COLO829 (cell line): ENCODE data around the gene NUDT11.
A peak's percentile ranks its signal among the peaks of the same experiment; 100 is the strongest.
"Not testable (repeated sequence)": the region's sequence is repeated elsewhere in the genome, so short reads cannot be mapped to it uniquely, and the experiment has no call there.

ENCODE experiments used
- DNase-seq: peaks from one replicate; pipeline ENCODE4 v3.0.0; 2012; ENCODE audit warnings: low spot score

The NUDT11 gene

DNA sequence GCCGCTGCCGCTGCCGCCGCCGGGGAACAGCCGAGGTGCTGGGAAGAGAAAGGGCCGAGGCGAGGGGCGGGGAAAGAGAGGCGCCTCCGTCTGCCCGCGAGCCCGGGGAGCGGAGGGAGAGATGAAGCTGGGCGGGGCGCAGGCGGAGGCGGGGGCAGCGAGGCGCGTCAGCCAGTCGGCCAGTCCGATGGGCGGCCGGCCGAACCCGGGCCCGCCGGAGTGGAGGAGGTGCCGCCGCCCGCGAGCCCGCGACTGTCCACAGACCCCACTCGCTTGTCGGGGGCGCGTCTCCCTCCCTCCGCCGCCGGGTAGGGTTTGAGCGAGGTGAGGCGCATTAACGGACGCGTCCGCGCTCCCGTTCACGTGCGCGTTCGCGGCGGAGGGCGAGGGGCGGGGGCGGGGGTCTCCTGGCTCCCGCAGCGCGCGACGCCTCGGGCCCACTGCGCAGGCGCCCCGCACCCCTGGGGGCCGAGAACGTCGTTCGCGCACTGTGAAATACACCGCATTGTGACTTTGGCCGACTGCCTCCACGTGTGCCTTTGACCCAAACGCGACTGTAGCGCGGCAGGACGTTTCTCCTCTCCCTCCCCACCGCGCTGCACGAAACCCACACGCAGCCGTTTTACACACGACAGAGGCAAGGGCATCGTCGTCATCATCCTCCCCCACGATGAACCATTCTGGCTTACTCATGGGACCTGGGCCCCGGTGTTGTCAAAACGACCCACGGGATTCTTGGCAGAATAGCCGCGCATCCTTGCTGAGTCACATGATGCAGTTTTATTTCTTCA is at the start of gene NUDT11:
NUDT11 (minus strand) TSS at position 92 of the 791 bp plus-strand sequence. CDS start 148 bp downstream, outside the sequence.
- peak; percentile 2 for DNase-seq

GRCh38 chrX:51520393-51520792 is 24.0 kb upstream of the NUDT11 start:
- no peak for DNase-seq

GRCh38 chrX:51519131-51519530 is 22.7 kb upstream of the NUDT11 start:
- not testable (repeated sequence) for DNase-seq

DNA sequence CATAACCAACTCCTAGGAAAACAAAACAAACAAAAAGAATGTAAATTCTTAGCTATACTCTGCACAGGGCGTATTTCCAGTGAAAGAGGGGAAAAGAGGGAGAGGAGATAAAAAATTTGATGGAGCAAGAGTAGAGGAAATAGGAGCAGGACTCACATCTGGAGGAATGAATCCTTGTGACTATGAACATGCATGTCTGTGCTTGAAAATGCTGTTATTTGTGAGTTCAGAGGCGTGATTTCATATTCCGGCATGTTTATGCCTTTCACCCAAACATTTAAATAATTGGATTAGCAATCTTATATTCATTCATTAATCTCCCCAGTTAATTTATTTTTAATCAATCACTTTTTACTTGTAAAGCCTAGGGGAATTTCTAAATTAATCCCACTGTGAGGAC is 11.2 kb upstream of the NUDT11 start:
- no peak for DNase-seq

GRCh38 chrX:51495701-51496488 is 497 bp downstream of the NUDT11 start:
- DNase-seq = not testable (repeated sequence)

DNA sequence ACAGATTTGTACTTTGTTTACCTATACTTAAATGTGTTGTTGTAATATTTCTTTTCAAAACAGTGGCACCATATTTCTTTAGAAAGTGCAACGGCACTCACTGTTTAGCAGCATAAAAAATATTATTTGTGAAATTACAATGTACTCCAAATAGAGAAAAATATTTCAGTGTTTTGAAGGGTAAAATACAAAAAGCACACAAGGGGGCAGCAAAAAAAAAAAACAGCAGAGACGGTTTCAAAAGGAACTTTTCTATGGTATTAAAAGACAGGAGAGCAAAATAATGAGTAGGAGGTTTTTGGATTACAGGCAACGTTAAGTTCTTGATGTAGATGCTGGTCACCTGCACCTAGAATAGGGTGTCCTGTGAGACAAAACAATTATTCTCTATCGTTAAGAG is 2.0 kb downstream of the NUDT11 start:
- no peak for DNase-seq

- DNase-seq = no peak
Observed at GRCh38 chrX:51487960-51488267, 8.5 kb downstream of the NUDT11 start.

DNA sequence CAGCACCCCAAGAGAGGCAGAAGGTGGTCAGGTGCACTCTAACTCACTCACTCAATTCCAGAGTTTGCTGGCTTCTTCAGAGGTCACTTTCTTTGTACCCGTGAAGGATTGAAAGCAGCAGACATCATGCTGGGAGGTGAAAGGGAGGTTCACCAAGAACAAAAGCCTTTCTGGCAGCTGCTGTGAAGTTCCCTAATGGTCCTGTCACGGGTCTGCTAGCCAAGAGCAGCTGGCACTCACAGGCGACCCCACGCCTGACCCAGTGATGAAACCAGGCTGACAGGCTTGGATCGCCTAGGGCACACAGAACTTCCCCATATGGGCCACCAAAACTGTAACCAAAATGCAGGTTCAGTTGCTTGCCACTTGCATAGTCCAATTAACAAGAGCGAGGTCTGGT is 11.8 kb downstream of the NUDT11 start:
- DNase-seq = no peak

GRCh38 chrX:51482411-51482810 is 14.0 kb downstream of the NUDT11 start:
- DNase-seq = not testable (repeated sequence)

DNA sequence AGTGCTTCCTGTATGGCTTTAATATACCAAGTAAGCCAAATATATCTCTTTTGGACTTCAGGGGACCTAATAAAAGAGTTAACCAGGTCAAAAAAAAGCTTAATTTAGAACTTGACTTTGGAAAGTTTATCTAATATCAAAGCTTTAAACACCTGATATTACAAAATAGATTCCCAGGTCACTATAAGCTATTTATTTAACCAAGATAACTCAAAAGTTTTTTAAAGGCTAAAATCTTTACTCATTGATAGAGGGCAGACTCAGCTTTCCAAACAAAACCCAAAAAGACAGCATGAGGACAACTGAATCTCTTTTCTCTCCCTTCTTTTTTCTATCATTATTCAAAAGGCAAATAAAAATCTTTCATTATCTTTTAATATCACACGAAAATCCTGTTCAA is 19.5 kb downstream of the NUDT11 start:
- no peak for DNase-seq

DNA sequence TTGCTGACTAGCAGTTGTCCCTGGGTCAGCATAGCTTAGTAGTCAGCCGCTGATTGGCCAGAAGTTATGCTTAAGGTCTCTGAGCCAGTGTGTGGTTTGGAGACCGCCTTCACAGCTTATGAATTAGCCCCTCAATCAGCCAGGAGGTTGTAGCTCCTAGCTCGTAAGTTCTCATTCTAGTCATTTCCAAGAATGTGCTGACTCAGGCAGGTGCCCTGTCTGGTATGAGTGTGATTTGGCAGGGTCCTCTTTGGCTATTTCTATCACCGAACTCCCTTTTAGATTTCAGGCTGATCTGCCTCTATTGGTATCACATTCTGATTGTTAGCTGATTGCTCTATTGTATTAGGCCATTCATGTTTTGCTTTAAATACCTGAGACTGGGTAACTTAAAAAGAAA is 33.1 kb downstream of the NUDT11 start:
- DNase-seq = no peak

- DNase-seq = peak; percentile 24
Observed at GRCh38 chrX:51461053-51462044, 35.0 kb downstream of the NUDT11 start.

DNA sequence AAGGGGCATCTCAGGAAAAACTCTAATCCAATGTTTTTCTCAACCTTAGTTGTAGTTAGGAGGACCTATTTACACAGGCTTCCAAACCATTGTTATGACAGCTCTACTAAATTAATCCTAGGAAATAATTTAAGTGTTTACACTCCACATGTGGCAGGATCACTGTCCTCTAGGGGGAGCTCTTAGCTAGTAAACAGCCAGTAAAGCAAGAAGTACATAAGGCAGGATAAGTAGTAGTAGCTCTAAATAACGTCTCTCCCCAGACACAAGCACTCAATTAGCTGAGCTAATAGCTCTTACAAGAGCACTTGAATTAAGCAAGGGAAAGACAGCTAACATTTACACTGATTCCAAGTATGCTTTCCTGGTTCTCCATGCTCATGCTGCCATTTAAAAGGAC is 37.3 kb downstream of the NUDT11 start:
- DNase-seq = no peak

DNA sequence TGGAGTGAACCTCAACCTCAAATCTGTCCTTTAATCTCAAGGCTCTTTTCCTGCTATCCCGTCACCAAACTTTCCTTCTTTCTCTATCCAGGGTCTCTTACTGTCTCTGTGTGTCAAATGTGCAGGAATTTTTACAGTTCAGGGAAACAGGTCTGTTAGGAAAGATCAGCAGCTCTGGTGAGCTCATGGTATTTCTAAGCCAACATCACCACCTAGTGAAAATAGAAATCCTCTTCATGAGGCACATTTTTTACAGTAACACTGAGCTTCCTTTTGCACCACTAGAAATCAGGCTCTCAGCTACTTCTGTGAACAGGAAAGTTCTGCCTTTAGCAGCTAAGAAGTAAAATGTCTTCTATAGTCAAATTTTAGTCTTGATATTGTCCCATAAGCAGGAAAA is 39.6 kb downstream of the NUDT11 start:
- no peak for DNase-seq

GRCh38 chrX:51456246-51456645 is 40.1 kb downstream of the NUDT11 start:
- DNase-seq = no peak

DNA sequence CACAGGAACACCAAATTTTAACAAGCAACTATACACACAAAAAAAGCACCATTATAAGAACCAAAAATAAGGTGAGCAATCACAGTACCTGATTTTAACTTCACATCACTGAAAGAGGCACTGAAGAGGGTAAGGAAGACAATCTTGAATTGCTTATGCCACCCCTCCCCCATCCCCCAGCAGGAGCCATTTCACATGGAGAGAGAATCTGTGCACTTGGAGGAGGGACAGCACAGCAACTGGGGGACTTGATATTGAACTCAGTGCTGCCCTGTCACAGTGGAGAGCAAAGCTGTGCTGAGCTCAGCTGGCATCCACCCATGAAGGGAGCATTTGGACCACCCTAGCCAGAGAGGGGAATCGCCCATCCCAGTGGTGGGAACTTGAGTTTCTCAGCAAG is 56.0 kb downstream of the NUDT11 start:
- DNase-seq = no peak
